SK-N-SH (cell line): ENCODE results near the gene GLRA1.

ENCODE experiments used
- ELF1 ChIP-seq: IDR thresholded peaks from 2 replicates; pipeline ENCODE4 v1.4.0; 2012
- EP300 ChIP-seq, 2 experiments: IDR thresholded peaks; 2 replicates each; pipeline versions ENCODE4 v1.4.0 to v1.6.1; 2012; ENCODE audit warnings: borderline replicate concordance in 1 of 2, low read depth in 1 of 2, low read length in 1 of 2
- JUND ChIP-seq: IDR thresholded peaks from 2 replicates; pipeline ENCODE4 v1.4.0; 2012
- MAX ChIP-seq: IDR thresholded peaks from 2 replicates; pipeline ENCODE4 v1.4.0; 2012; ENCODE audit warnings: low read depth
- MXI1 ChIP-seq: IDR thresholded peaks from 2 replicates; pipeline ENCODE4 v1.6.1; 2012; ENCODE audit warnings: mild to moderate bottlenecking, low read depth, low read length, improper control_type of control experiment
- POLR2AphosphoS5 ChIP-seq: IDR thresholded peaks from 2 replicates; pipeline ENCODE4 v1.6.1; 2012; ENCODE audit warnings: low read depth, low read length
- RCOR1 ChIP-seq: fragments of 150-350 bp; IDR thresholded peaks from 2 replicates; pipeline ENCODE4 v1.6.1; 2017; ENCODE audit warnings: antibody characterized with exemption, low read length
- SIN3A ChIP-seq: IDR thresholded peaks from 2 replicates; pipeline ENCODE4 v1.6.1; 2012; ENCODE audit warnings: low read depth, mild to moderate bottlenecking, low read length, moderate library complexity, borderline replicate concordance
- TCF12 ChIP-seq: IDR thresholded peaks from 2 replicates; pipeline ENCODE4 v1.4.0; 2012
- USF2 ChIP-seq: fragments of 150-350 bp; IDR thresholded peaks from 2 replicates; pipeline ENCODE4 v1.6.1; 2017; ENCODE audit warnings: antibody characterized with exemption, low read length, low read depth, borderline replicate concordance
- YY1 ChIP-seq: IDR thresholded peaks from 2 replicates; pipeline ENCODE4 v1.4.0; 2012; ENCODE audit warnings: low read depth, mild to moderate bottlenecking
- TF ChIP-seq, protein P1 (sequence below): fragments of 200-600 bp; sonication (generic); IDR thresholded peaks from 2 replicates; pipeline ENCODE4 v1.6.1; 2017; ENCODE audit warnings: antibody characterized with exemption, mild to moderate bottlenecking, moderate library complexity

GRCh38 chr5:151895660-151896030 lies 29.0 kb downstream of the GLRA1 start:
- TF ChIP-seq EP300 (IDR thresholded peaks at IDR 0.05; ENCODE audit: borderline replicate concordance in 1 of 2, low read depth in 1 of 2, low read length in 1 of 2) (no peak), POLR2AphosphoS5 (no peak), JUND (no peak), MAX (no peak), TCF12 (no peak), MXI1 (no peak), USF2 (no peak), ELF1 (no peak), SIN3A (no peak), YY1 (no peak), RCOR1 (no peak)
- TF ChIP-seq, protein P1, sequence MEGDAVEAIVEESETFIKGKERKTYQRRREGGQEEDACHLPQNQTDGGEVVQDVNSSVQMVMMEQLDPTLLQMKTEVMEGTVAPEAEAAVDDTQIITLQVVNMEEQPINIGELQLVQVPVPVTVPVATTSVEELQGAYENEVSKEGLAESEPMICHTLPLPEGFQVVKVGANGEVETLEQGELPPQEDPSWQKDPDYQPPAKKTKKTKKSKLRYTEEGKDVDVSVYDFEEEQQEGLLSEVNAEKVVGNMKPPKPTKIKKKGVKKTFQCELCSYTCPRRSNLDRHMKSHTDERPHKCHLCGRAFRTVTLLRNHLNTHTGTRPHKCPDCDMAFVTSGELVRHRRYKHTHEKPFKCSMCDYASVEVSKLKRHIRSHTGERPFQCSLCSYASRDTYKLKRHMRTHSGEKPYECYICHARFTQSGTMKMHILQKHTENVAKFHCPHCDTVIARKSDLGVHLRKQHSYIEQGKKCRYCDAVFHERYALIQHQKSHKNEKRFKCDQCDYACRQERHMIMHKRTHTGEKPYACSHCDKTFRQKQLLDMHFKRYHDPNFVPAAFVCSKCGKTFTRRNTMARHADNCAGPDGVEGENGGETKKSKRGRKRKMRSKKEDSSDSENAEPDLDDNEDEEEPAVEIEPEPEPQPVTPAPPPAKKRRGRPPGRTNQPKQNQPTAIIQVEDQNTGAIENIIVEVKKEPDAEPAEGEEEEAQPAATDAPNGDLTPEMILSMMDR, result no peak
